ENCODE results near the gene ZNF577. TPM values are rescaled to one million over a fixed set of nuclear protein-coding genes. Genes with fewer than 3 reads are reported as not detected.
"Not testable (repeated sequence)": the region's sequence is repeated elsewhere in the genome, so short reads cannot be mapped to it uniquely, and the experiment has no call there.

ZNF577 gene
- total and polyA plus RNA-seq, 2 experiments from 2014 or later: 8.8 to 9.3 TPM

DNA sequence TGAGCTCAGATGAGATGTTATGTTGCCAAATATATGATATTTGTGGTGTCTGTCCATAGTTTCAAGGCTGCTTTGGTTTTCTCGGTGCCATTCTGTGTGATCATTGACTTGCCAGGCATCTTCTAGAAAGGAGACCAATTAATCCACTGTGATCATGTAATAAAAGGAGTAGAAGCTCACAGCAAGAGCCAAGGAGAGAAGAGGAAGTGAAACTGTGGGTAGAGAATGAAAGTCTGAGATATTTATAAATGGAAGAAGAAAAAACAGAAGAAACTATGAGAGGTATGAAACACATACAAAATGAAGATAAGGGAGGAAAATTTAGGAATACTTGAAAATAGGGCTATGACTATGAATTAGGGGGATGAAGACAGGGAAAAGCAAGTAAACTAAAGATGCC, 28.4 kb upstream of the ZNF577 start:
- Histone ChIP-seq H4K20me1 (ENCODE audit: insufficient read depth) (no peaks in the 10 kb centered on the region), H3K27me3 (replicated peaks; ENCODE audit: insufficient read depth) (no peaks in the 10 kb centered on the region), H3K9ac (no peak overlapping the region), H3K27ac (no peak overlapping the region), H3K36me3 (ENCODE audit: low read depth) (no peaks in the 10 kb centered on the region), H3K9me3 (ENCODE audit: low read depth) (no peaks in the 10 kb centered on the region), H3K9me2 (ENCODE audit: insufficient read depth) (no peaks in the 10 kb centered on the region), H3K4me3 (no peak overlapping the region), H3K79me2 (ENCODE audit: insufficient read depth) (no peaks in the 10 kb centered on the region), H3K4me2 (ENCODE audit: unreplicated experiment) (no peak overlapping the region), H2AFZ (no peak overlapping the region), H3F3A (ENCODE audit: insufficient read depth) (no peaks in the 10 kb centered on the region), H3K4me1 (ENCODE audit: insufficient read depth) (no peaks in the 10 kb centered on the region)
- WGBS, 2 experiments (ENCODE audit: low coverage in 1 of 2, low lambda C conversion rate in 2 of 2, missing lambda C conversion rate in 2 of 2): 43 to 50% methylated on average over 1 of the region's 1 CpG
- in situ Hi-C loops (cut with MboI): no loop called here
- TF ChIP-seq EZH2 (IDR thresholded peaks at IDR 0.05; ENCODE audit: insufficient read depth, poor library complexity, severe bottlenecking) (no peak), EZH2phosphoT487 (IDR thresholded peaks at IDR 0.05; ENCODE audit: insufficient read depth, low read depth) (no peak)
- DNase-seq: no peak

DNA sequence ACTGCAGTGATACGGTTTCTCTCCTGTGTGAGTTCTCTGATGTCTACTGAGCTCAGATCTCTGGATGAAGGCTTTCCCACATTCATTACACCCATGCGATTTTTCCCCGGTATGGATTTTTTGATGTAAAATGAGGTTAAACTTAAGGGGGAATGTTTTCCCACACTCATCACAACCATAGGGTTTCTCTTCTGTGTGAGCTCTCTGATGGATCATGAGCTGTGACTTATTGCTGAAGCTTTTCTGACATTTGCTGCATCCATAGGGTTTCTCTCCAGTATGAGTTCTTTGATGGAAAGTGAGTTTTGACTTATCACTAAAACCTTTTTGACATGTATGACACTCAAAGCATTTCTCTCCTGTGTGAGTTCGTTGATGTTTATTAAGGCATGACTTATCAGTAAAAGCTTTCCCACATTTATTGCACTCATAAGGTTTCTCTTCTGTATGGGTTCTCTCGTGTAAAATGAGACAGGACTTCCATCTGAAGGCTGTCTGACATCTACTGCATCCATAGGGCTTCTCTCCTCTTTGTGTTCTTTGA, 27.6 kb upstream of the ZNF577 start:
- Histone ChIP-seq H3K4me1 (ENCODE audit: insufficient read depth) (no peaks in the 10 kb centered on the region), H3K9me2 (ENCODE audit: insufficient read depth) (no peaks in the 10 kb centered on the region), H3K79me2 (ENCODE audit: insufficient read depth) (no peaks in the 10 kb centered on the region), H3F3A (ENCODE audit: insufficient read depth) (no peaks in the 10 kb centered on the region), H4K20me1 (ENCODE audit: insufficient read depth) (no peaks in the 10 kb centered on the region), H3K9me3 (ENCODE audit: low read depth) (no peaks in the 10 kb centered on the region), H3K36me3 (ENCODE audit: low read depth) (no peaks in the 10 kb centered on the region), H3K27ac (no peak overlapping the region), H3K27me3 (replicated peaks; ENCODE audit: insufficient read depth) (no peaks in the 10 kb centered on the region), H2AFZ (no peak overlapping the region), H3K4me2 (ENCODE audit: unreplicated experiment) (no peak overlapping the region), H3K4me3 (no peak overlapping the region), H3K9ac (no peak overlapping the region)
- in situ Hi-C loops (cut with MboI): no loop called here
- TF ChIP-seq EZH2phosphoT487 (IDR thresholded peaks at IDR 0.05; ENCODE audit: insufficient read depth, low read depth) (no peak), EZH2 (IDR thresholded peaks at IDR 0.05; ENCODE audit: insufficient read depth, poor library complexity, severe bottlenecking) (no peak)
- no peak for DNase-seq
- 23 to 26% methylated on average over 5 of the region's 5 CpGs for WGBS, 2 experiments (ENCODE audit: low coverage in 1 of 2, low lambda C conversion rate in 2 of 2, missing lambda C conversion rate in 2 of 2)

GRCh38 chr19:51907981-51908380, 20.2 kb upstream of the ZNF577 start:
- H3K27ac ChIP-seq; H3F3A ChIP-seq (ENCODE audit: insufficient read depth); H4K20me1 ChIP-seq (ENCODE audit: insufficient read depth); H3K4me1 ChIP-seq (ENCODE audit: insufficient read depth); H3K9me3 ChIP-seq (ENCODE audit: low read depth); H3K4me2 ChIP-seq (ENCODE audit: unreplicated experiment); DNase-seq; H3K27me3 ChIP-seq (replicated peaks; ENCODE audit: insufficient read depth); H3K36me3 ChIP-seq (ENCODE audit: low read depth); in situ Hi-C loops (cut with MboI); H3K4me3 ChIP-seq; H2AFZ ChIP-seq; H3K9me2 ChIP-seq (ENCODE audit: insufficient read depth); H3K9ac ChIP-seq: not testable (repeated sequence)
- WGBS, 2 experiments (ENCODE audit: low coverage in 1 of 2, low lambda C conversion rate in 2 of 2, missing lambda C conversion rate in 2 of 2): 13 to 20% methylated on average over 5 of the region's 5 CpGs
- peaks cover 18% of the 10 kb centered on the region for H3K79me2 ChIP-seq (ENCODE audit: insufficient read depth)

GRCh38 chr19:51906108-51906507, 18.4 kb upstream of the ZNF577 start:
- H3K4me1 ChIP-seq (ENCODE audit: insufficient read depth); H3K9ac ChIP-seq; H3K27me3 ChIP-seq (replicated peaks; ENCODE audit: insufficient read depth); H3K9me2 ChIP-seq (ENCODE audit: insufficient read depth); H3K4me3 ChIP-seq; DNase-seq; H3K4me2 ChIP-seq (ENCODE audit: unreplicated experiment); H4K20me1 ChIP-seq (ENCODE audit: insufficient read depth); H3K27ac ChIP-seq; H3K9me3 ChIP-seq (ENCODE audit: low read depth); in situ Hi-C loops (cut with MboI); H3F3A ChIP-seq (ENCODE audit: insufficient read depth); H3K36me3 ChIP-seq (ENCODE audit: low read depth): not testable (repeated sequence)
- Histone ChIP-seq H3K79me2 (ENCODE audit: insufficient read depth) (peaks cover 37% of the 10 kb centered on the region), H2AFZ (peak overlapping the region; percentile 42; the same call in 1 of the 2 replicates)
- 23 to 24% methylated on average over 9 of the region's 9 CpGs for WGBS, 2 experiments (ENCODE audit: low coverage in 1 of 2, low lambda C conversion rate in 2 of 2, missing lambda C conversion rate in 2 of 2)

DNA sequence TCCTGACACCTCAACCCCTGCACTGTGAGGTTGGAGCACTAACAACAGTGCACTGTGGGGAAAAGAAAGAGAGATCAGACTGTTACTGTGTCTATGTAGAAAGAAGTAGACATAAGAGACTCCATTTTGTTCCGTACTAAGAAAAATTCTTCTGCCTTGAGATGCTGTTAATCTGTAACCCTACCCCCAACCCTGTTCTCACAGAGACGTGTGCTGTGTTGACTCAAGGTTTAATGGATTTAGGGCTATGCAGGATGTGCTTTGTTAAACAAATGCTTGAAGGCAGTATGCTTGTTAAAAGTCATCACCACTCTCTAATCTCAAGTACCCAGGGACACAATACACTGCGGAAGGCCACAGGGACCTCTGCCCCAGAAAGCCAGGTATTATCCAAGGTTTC, 17.9 kb upstream of the ZNF577 start:
- H3K4me2 ChIP-seq (ENCODE audit: unreplicated experiment); H3K4me1 ChIP-seq (ENCODE audit: insufficient read depth); H3F3A ChIP-seq (ENCODE audit: insufficient read depth); H3K9me2 ChIP-seq (ENCODE audit: insufficient read depth); H3K27ac ChIP-seq; H3K9ac ChIP-seq; H3K9me3 ChIP-seq (ENCODE audit: low read depth); H3K27me3 ChIP-seq (replicated peaks; ENCODE audit: insufficient read depth); H3K4me3 ChIP-seq; H4K20me1 ChIP-seq (ENCODE audit: insufficient read depth); in situ Hi-C loops (cut with MboI); H3K36me3 ChIP-seq (ENCODE audit: low read depth); DNase-seq: not testable (repeated sequence)
- H3K79me2 ChIP-seq (ENCODE audit: insufficient read depth): peaks cover 41% of the 10 kb centered on the region
- peak overlapping the region; percentile 98 for H2AFZ ChIP-seq
- 75 to 80% methylated on average over 3 of the region's 3 CpGs for WGBS, 2 experiments (ENCODE audit: low coverage in 1 of 2, low lambda C conversion rate in 2 of 2, missing lambda C conversion rate in 2 of 2)

Data from GM23248 (cell line).